ENCODE data around the gene SLC6A8. TPM values are rescaled to one million over a fixed set of nuclear protein-coding genes. Genes with fewer than 3 reads are reported as not detected.
"Not testable (repeated sequence)": the region's sequence is repeated elsewhere in the genome, so short reads cannot be mapped to it uniquely, and the experiment has no call there.

Gene SLC6A8
- total and polyA plus RNA-seq, 2 donors from 2014 or later: 79.7 to 110 TPM

DNA sequence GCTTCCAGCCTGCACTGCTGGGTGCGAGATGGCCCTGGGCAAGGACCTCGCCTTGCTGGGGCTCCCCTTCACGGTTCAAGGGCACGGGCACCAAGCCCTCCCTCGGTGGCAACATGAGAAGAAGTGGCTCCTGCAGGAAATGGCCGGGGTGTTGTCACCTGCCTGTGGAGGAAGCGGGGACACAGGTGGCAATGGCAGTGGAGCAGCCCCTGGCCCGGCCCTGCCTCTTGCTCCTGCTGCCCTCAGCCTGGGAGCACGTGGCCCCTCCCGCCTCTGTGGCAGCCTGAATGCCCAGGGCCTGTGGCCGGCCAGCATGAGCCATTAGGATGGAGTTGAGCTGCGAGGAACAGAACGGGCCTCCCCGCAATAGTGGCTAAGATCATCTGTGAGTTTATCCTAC lies 53.7 kb downstream of the SLC6A8 start:
- Histone ChIP-seq H3K27me3 (ENCODE audit: control insufficient read depth, insufficient read depth, low read length) (no peaks in the 10 kb centered on the region), H3K36me3 (ENCODE audit: control insufficient read depth in 2 of 3, insufficient read depth in 3 of 3, low read length in 3 of 3) (peaks cover 0 to 2% (median 0%) of the 10 kb centered on the region in 3 donors), H3K9me3 (ENCODE audit: control insufficient read depth in 2 of 3, insufficient read depth in 1 of 3, low read length in 3 of 3) (no peaks in the 10 kb centered on the region), H3K9ac (ENCODE audit: low read length in 3 of 3) (no peak overlapping the region), H3K4me1 (ENCODE audit: control insufficient read depth in 2 of 3, insufficient read depth in 2 of 3, low read depth in 1 of 3, low read length in 3 of 3) (no peaks in the 10 kb centered on the region), H3K27ac (ENCODE audit: low read depth in 2 of 2, low read length in 2 of 2) (no peak overlapping the region), H3K4me3 (ENCODE audit: low read length in 3 of 3) (no peak overlapping the region)
- DNase-seq (no peak), FAIRE-seq (no peak)
- TF ChIP-seq, protein P1, sequence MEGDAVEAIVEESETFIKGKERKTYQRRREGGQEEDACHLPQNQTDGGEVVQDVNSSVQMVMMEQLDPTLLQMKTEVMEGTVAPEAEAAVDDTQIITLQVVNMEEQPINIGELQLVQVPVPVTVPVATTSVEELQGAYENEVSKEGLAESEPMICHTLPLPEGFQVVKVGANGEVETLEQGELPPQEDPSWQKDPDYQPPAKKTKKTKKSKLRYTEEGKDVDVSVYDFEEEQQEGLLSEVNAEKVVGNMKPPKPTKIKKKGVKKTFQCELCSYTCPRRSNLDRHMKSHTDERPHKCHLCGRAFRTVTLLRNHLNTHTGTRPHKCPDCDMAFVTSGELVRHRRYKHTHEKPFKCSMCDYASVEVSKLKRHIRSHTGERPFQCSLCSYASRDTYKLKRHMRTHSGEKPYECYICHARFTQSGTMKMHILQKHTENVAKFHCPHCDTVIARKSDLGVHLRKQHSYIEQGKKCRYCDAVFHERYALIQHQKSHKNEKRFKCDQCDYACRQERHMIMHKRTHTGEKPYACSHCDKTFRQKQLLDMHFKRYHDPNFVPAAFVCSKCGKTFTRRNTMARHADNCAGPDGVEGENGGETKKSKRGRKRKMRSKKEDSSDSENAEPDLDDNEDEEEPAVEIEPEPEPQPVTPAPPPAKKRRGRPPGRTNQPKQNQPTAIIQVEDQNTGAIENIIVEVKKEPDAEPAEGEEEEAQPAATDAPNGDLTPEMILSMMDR (IDR thresholded peaks at IDR 0.05; ENCODE audit: borderline replicate concordance, extremely low read depth, insufficient read depth): no peak
- intact Hi-C loops (cut with DNase I): no loop called here

DNA sequence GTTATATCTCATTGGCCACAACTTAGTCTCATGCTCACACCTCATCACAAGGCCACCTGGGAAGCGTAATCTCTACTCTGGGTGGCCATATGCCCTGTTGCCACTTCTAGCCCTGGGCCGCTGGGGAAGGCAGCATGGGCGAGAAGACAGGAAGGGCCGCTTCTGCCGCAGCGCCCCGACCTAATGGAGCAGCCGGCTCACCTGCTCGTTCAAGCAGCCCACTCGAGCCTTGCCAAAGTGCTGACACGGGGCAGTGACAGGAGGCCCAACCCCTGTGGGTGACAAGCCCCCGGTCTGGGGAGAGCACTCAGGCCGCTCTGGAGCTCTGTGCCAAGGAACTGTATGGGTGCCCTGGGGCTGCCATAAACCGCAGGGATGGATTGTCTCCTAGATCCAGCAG lies 54.4 kb downstream of the SLC6A8 start:
- H3K27me3 ChIP-seq (ENCODE audit: control insufficient read depth, insufficient read depth, low read length); FAIRE-seq; H3K9me3 ChIP-seq (ENCODE audit: control insufficient read depth in 2 of 3, insufficient read depth in 1 of 3, low read length in 3 of 3); H3K27ac ChIP-seq (ENCODE audit: low read depth in 2 of 2, low read length in 2 of 2); H3K4me1 ChIP-seq (ENCODE audit: control insufficient read depth in 2 of 3, insufficient read depth in 2 of 3, low read depth in 1 of 3, low read length in 3 of 3); DNase-seq; intact Hi-C loops (cut with DNase I); H3K9ac ChIP-seq (ENCODE audit: low read length in 3 of 3); H3K4me3 ChIP-seq (ENCODE audit: low read length in 3 of 3); H3K36me3 ChIP-seq (ENCODE audit: control insufficient read depth in 2 of 3, insufficient read depth in 3 of 3, low read length in 3 of 3): not testable (repeated sequence)

DNA sequence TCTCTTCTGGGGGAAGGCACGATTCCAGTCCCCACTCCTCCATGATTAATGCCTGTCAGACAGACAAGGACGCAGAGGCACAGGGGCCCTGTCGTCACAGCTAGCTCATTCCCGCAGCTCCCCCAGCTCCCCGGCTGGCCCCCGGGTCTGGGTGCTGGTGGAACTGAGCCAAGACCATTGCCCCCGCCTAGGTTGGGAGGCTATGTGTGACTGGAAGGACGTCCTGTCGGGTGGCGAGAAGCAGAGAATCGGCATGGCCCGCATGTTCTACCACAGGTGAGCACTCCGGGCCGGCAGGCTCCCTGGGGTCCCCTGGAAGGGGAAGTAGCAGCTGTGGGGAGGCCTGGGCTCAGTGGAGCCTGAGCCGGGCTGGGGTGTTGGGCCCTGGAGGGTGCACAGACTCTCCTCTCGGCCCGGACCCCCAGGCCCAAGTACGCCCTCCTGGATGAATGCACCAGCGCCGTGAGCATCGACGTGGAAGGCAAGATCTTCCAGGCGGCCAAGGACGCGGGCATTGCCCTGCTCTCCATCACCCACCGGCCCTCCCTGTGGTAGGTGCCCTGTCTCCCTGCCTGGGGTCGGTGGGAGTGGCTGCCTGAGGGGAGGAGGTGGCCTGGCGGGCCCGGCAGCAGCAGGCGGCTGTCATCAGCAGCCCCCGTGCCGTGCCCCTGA lies 55.2 kb downstream of the SLC6A8 start:
- FAIRE-seq; H3K36me3 ChIP-seq (ENCODE audit: control insufficient read depth in 2 of 3, insufficient read depth in 3 of 3, low read length in 3 of 3); H3K27me3 ChIP-seq (ENCODE audit: control insufficient read depth, insufficient read depth, low read length); H3K9ac ChIP-seq (ENCODE audit: low read length in 3 of 3); intact Hi-C loops (cut with DNase I); H3K27ac ChIP-seq (ENCODE audit: low read depth in 2 of 2, low read length in 2 of 2); H3K4me1 ChIP-seq (ENCODE audit: control insufficient read depth in 2 of 3, insufficient read depth in 2 of 3, low read depth in 1 of 3, low read length in 3 of 3); H3K4me3 ChIP-seq (ENCODE audit: low read length in 3 of 3); H3K9me3 ChIP-seq (ENCODE audit: control insufficient read depth in 2 of 3, insufficient read depth in 1 of 3, low read length in 3 of 3): not testable (repeated sequence)
- peak in 3 of 5 donors; percentile 45 to 76 (median 54) for DNase-seq

DNA sequence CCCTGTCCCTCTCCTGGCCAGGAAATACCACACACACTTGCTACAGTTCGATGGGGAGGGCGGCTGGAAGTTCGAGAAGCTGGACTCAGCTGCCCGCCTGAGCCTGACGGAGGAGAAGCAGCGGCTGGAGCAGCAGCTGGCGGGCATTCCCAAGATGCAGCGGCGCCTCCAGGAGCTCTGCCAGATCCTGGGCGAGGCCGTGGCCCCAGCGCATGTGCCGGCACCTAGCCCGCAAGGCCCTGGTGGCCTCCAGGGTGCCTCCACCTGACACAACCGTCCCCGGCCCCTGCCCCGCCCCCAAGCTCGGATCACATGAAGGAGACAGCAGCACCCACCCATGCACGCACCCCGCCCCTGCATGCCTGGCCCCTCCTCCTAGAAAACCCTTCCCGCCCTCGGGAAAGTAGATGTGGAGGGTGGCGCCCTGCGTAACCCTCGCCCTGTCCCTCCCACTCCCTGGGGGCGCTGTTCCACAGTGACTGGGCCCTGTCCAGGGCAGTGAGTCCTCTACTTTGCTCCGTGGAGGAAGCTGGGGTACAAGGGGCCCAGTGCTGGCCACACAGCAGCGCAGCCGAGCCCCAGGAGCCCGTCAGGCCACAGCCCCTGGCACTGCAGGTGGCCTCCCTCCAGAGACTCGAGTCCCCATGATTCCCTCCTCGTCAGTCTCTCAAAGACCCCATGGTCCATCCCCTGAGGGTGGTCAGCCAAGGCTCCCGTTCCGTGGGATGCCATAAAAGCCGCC lies 55.9 kb downstream of the SLC6A8 start:
- H3K36me3 ChIP-seq (ENCODE audit: control insufficient read depth in 2 of 3, insufficient read depth in 3 of 3, low read length in 3 of 3); FAIRE-seq; H3K9ac ChIP-seq (ENCODE audit: low read length in 3 of 3); H3K27ac ChIP-seq (ENCODE audit: low read depth in 2 of 2, low read length in 2 of 2); H3K9me3 ChIP-seq (ENCODE audit: control insufficient read depth in 2 of 3, insufficient read depth in 1 of 3, low read length in 3 of 3); intact Hi-C loops (cut with DNase I); H3K27me3 ChIP-seq (ENCODE audit: control insufficient read depth, insufficient read depth, low read length); H3K4me3 ChIP-seq (ENCODE audit: low read length in 3 of 3); H3K4me1 ChIP-seq (ENCODE audit: control insufficient read depth in 2 of 3, insufficient read depth in 2 of 3, low read depth in 1 of 3, low read length in 3 of 3): not testable (repeated sequence)
- DNase-seq: peak; percentile 36 to 92 (median 74)

Data from kidney (tissue), 14 donors.